ENCODE results near the gene PSMA8. TPM values are rescaled to one million over a fixed set of nuclear protein-coding genes. Genes with fewer than 3 reads are reported as not detected.
"Not testable (repeated sequence)": the region's sequence is repeated elsewhere in the genome, so short reads cannot be mapped to it uniquely, and the experiment has no call there.

The PSMA8 gene
- total and polyA plus RNA-seq, 7 donors = 0.29 TPM; not detected in 6

DNA sequence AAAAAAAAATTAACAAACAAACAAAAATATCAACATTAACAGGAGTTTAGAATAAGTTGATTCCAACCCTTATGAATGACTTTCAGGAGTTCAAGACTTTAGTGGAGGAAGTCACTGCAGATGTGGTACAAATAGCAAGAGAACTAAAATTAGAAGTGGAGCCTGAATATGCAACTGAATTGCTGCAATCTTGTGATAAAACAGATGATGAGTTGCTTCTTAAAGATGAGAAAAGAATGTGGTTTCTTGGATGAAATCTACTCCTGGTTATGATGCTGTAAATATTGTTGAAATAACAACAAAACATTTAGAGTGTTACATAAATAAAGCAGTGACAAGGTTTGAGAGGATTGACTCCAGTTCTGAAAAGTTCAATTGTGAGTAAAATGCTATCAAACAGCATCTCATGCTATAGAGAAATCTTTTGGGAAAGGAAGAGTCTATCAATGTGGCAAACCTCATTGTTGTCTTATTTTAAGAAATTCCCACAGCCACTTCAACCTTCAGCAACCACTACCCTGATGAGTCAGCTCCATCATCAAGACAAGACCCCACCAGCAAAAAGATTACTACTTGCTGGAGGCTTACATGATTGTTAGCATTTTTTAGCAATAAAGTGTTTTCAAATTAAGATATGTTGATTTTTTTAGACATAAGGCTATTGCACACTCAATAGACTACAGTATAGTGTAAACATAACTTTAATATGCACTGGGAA is 49.9 kb downstream of the PSMA8 start:
- no peak for TF ChIP-seq CTCF (IDR thresholded peaks at IDR 0.05)
- no peak for TF ChIP-seq EP300 (IDR thresholded peaks at IDR 0.05)
- no peak for TF ChIP-seq POLR2AphosphoS5 (IDR thresholded peaks at IDR 0.05)
- TF ChIP-seq POLR2A (IDR thresholded peaks at IDR 0.05) = no peak
- DNase-seq = no peak
- intact Hi-C loops (cut with DNase I) = no loop called here

GRCh38 chr18:26185267-26185666 is 51.6 kb downstream of the PSMA8 start:
- no peak for DNase-seq
- H3K9me3 ChIP-seq = peaks cover 0 to 5% (median 0%) of the 10 kb centered on the region in 4 donors
- WGBS, 2 donors = 48 to 76% methylated on average over 2 of the region's 2 CpGs
- no peaks in the 10 kb centered on the region for H3K36me3 ChIP-seq
- no peaks in the 10 kb centered on the region for H3K4me1 ChIP-seq
- H3K27ac ChIP-seq = no peak overlapping the region
- TF ChIP-seq POLR2AphosphoS5 (IDR thresholded peaks at IDR 0.05) (no peak), POLR2A (IDR thresholded peaks at IDR 0.05) (no peak), EP300 (IDR thresholded peaks at IDR 0.05) (no peak), CTCF (IDR thresholded peaks at IDR 0.05) (no peak)
- intact Hi-C loops (cut with DNase I) = no loop called here
- H3K27me3 ChIP-seq = no peaks in the 10 kb centered on the region
- H3K4me3 ChIP-seq = no peak overlapping the region

More for the DNA sequence above, 49.9 kb downstream of the PSMA8 start:
- peaks cover 0 to 5% (median 0%) of the 10 kb centered on the region in 4 donors for H3K9me3 ChIP-seq
- no peak overlapping the region for H3K27ac ChIP-seq
- H3K4me1 ChIP-seq = no peaks in the 10 kb centered on the region
- H3K4me3 ChIP-seq = no peak overlapping the region
- H3K27me3 ChIP-seq = no peaks in the 10 kb centered on the region
- H3K36me3 ChIP-seq = no peaks in the 10 kb centered on the region

- intact Hi-C loops (cut with DNase I) = no loop called here
- no peaks in the 10 kb centered on the region for H3K27me3 ChIP-seq
- H3K4me3 ChIP-seq = no peak overlapping the region
- H3K9me3 ChIP-seq = peaks cover 0 to 5% (median 0%) of the 10 kb centered on the region in 4 donors
- no peak for TF ChIP-seq POLR2A (IDR thresholded peaks at IDR 0.05)
- no peak for TF ChIP-seq EP300 (IDR thresholded peaks at IDR 0.05)
- no peak for TF ChIP-seq POLR2AphosphoS5 (IDR thresholded peaks at IDR 0.05)
- TF ChIP-seq CTCF (IDR thresholded peaks at IDR 0.05) = no peak
- no peaks in the 10 kb centered on the region for H3K4me1 ChIP-seq
- no peaks in the 10 kb centered on the region for H3K36me3 ChIP-seq
- H3K27ac ChIP-seq = no peak overlapping the region
- no peak for DNase-seq
- 60 to 79% methylated on average over 8 of the region's 8 CpGs for WGBS, 2 donors
Observed at GRCh38 chr18:26190506-26190905, 56.8 kb downstream of the PSMA8 start.

GRCh38 chr18:26192233-26192632 is 58.6 kb downstream of the PSMA8 start:
- H3K4me3 ChIP-seq = no peak overlapping the region
- no peak overlapping the region for H3K27ac ChIP-seq
- no peaks in the 10 kb centered on the region for H3K4me1 ChIP-seq
- TF ChIP-seq POLR2AphosphoS5 (IDR thresholded peaks at IDR 0.05) (no peak), EP300 (IDR thresholded peaks at IDR 0.05) (no peak), POLR2A (IDR thresholded peaks at IDR 0.05) (no peak), CTCF (IDR thresholded peaks at IDR 0.05) (no peak)
- H3K36me3 ChIP-seq = no peaks in the 10 kb centered on the region
- H3K27me3 ChIP-seq = no peaks in the 10 kb centered on the region
- H3K9me3 ChIP-seq = peaks cover 0 to 5% (median 0%) of the 10 kb centered on the region in 4 donors
- intact Hi-C loops (cut with DNase I) = no loop called here
- no peak for DNase-seq
- 77 to 91% methylated on average over 1 of the region's 1 CpG for WGBS, 2 donors

- H3K27me3 ChIP-seq = no peaks in the 10 kb centered on the region
- no peaks in the 10 kb centered on the region for H3K9me3 ChIP-seq
- 85 to 94% methylated on average over 3 of the region's 3 CpGs for WGBS, 2 donors
- H3K27ac ChIP-seq = no peak overlapping the region
- intact Hi-C loops (cut with DNase I) = no loop called here
- no peaks in the 10 kb centered on the region for H3K36me3 ChIP-seq
- no peak overlapping the region for H3K4me3 ChIP-seq
- no peak for DNase-seq
- TF ChIP-seq CTCF (IDR thresholded peaks at IDR 0.05) = no peak
- no peak for TF ChIP-seq POLR2A (IDR thresholded peaks at IDR 0.05)
- no peak for TF ChIP-seq EP300 (IDR thresholded peaks at IDR 0.05)
- no peak for TF ChIP-seq POLR2AphosphoS5 (IDR thresholded peaks at IDR 0.05)
- H3K4me1 ChIP-seq = no peaks in the 10 kb centered on the region
Observed at GRCh38 chr18:26196605-26197004, 62.9 kb downstream of the PSMA8 start.

DNA sequence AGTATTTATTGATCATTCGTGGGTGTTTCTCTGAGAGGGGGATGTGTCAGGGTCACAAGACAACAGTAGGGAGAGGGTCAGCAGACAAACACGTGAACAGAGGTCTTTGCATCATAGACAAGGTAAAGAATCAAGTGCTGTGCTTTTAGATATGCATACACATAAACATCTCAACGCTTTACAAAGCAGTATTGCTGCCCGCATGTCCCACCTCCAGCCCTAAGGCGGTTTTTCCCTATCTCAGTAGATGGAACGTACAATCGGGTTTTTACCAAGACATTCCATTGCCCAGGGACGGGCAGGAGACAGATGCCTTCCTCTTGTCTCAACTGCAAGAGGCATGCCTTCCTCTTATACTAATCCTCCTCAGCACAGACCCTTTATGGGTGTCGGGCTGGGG is 68.3 kb downstream of the PSMA8 start:
- 85 to 89% methylated on average over 8 of the region's 9 CpGs for WGBS, 2 donors
- H3K9me3 ChIP-seq; H3K4me3 ChIP-seq; H3K4me1 ChIP-seq; H3K36me3 ChIP-seq; intact Hi-C loops (cut with DNase I); H3K27me3 ChIP-seq; H3K27ac ChIP-seq; DNase-seq: not testable (repeated sequence)

Measured in sigmoid colon (tissue), 7 donors.